ENCODE results near the gene OSBPL10.

OSBPL10 gene

DNA sequence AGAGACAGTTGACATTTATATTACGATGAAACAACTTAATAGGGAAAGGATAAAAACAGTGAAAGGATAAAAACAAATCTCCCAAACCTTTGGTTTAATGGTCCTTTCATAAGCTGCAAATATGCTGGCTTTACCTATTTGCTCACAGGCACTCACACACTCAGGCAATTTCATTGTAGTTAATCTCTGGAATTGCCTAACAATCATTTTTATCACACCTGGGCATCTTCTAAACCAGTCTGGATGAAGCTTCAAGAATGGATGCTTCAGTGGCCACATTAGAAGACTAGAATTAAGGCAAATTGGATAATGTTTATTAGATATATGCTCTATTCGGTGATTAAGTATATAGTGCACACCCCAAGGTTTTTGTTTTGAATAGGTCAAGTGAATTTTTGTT, 13.5 kb downstream of the OSBPL10 start:
- TF ChIP-seq EZH2phosphoT487 (IDR thresholded peaks at IDR 0.05; ENCODE audit: borderline replicate concordance) = no peak
- TF ChIP-seq, protein P1, sequence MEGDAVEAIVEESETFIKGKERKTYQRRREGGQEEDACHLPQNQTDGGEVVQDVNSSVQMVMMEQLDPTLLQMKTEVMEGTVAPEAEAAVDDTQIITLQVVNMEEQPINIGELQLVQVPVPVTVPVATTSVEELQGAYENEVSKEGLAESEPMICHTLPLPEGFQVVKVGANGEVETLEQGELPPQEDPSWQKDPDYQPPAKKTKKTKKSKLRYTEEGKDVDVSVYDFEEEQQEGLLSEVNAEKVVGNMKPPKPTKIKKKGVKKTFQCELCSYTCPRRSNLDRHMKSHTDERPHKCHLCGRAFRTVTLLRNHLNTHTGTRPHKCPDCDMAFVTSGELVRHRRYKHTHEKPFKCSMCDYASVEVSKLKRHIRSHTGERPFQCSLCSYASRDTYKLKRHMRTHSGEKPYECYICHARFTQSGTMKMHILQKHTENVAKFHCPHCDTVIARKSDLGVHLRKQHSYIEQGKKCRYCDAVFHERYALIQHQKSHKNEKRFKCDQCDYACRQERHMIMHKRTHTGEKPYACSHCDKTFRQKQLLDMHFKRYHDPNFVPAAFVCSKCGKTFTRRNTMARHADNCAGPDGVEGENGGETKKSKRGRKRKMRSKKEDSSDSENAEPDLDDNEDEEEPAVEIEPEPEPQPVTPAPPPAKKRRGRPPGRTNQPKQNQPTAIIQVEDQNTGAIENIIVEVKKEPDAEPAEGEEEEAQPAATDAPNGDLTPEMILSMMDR (conservative IDR thresholded peaks at IDR 0.05; ENCODE audit: low read length) = no peak
- H3K36me3 ChIP-seq (ENCODE audit: insufficient read depth, low read length) = no peaks in the 10 kb centered on the region
- H3K4me3 ChIP-seq (ENCODE audit: low read length, poor library complexity, severe bottlenecking) = no peak overlapping the region
- H3K9me2 ChIP-seq (replicated peaks; ENCODE audit: low read depth, low read length) = no peaks in the 10 kb centered on the region
- H4K20me1 ChIP-seq (ENCODE audit: insufficient read depth, low read length, poor library complexity, severe bottlenecking) = no peaks in the 10 kb centered on the region
- no peak overlapping the region for H3K9ac ChIP-seq (ENCODE audit: low read depth, low read length, poor library complexity, severe bottlenecking)
- H3K79me2 ChIP-seq (ENCODE audit: insufficient read depth, low read length) = no peaks in the 10 kb centered on the region
- H3K4me2 ChIP-seq (ENCODE audit: low read depth, low read length, poor library complexity, severe bottlenecking) = no peak overlapping the region
- H3F3A ChIP-seq (ENCODE audit: low read depth) = no peaks in the 10 kb centered on the region
- no peak overlapping the region for H2AFZ ChIP-seq (ENCODE audit: low read length)
- no peaks in the 10 kb centered on the region for H3K9me3 ChIP-seq (ENCODE audit: insufficient read depth, low read depth, low read length)
- H3K27me3 ChIP-seq (ENCODE audit: insufficient read depth, low read length, poor library complexity, severe bottlenecking) = no peaks in the 10 kb centered on the region
- H3K4me1 ChIP-seq (ENCODE audit: insufficient read depth, low read length, poor library complexity, severe bottlenecking) = no peaks in the 10 kb centered on the region

DNA sequence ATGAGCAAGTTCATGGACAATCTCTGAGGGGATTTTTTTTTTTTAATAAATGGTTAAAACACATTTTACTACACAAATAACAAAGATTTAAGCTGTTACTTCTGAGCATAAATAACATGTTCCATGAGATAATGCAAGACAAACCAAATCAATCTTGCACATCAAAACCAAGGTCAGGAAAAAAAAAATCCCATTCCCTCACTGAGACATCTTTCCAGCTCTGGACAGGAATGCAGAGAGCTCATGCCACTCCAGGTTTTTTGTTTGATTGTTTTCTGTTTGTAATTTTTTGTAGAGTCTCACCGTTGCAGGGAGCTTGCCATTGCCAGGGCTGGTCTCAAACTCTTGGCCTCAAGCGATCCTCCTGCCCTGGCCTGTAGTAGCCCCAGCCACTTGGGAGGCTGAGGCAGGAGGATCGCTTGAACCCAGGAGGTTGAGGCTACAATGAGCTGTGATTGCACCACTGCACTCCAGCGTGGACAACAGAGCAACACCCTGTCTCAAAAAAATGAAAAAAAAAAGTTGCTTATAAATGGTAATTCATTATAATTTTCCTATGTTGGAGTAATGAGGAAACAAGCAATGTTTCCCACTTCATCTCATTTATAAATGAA, 14.0 kb downstream of the OSBPL10 start:
- no peak for TF ChIP-seq EZH2phosphoT487 (IDR thresholded peaks at IDR 0.05; ENCODE audit: borderline replicate concordance)
- TF ChIP-seq, protein P1 (conservative IDR thresholded peaks at IDR 0.05; ENCODE audit: low read length) = no peak
- H3F3A ChIP-seq (ENCODE audit: low read depth) = no peaks in the 10 kb centered on the region
- H3K9me2 ChIP-seq (replicated peaks; ENCODE audit: low read depth, low read length) = no peaks in the 10 kb centered on the region
- H4K20me1 ChIP-seq (ENCODE audit: insufficient read depth, low read length, poor library complexity, severe bottlenecking) = no peaks in the 10 kb centered on the region
- no peak overlapping the region for H3K9ac ChIP-seq (ENCODE audit: low read depth, low read length, poor library complexity, severe bottlenecking)
- no peak overlapping the region for H3K4me2 ChIP-seq (ENCODE audit: low read depth, low read length, poor library complexity, severe bottlenecking)
- no peaks in the 10 kb centered on the region for H3K9me3 ChIP-seq (ENCODE audit: insufficient read depth, low read depth, low read length)
- no peak overlapping the region for H3K4me3 ChIP-seq (ENCODE audit: low read length, poor library complexity, severe bottlenecking)
- H3K79me2 ChIP-seq (ENCODE audit: insufficient read depth, low read length) = no peaks in the 10 kb centered on the region
- no peaks in the 10 kb centered on the region for H3K4me1 ChIP-seq (ENCODE audit: insufficient read depth, low read length, poor library complexity, severe bottlenecking)
- no peaks in the 10 kb centered on the region for H3K36me3 ChIP-seq (ENCODE audit: insufficient read depth, low read length)
- no peaks in the 10 kb centered on the region for H3K27me3 ChIP-seq (ENCODE audit: insufficient read depth, low read length, poor library complexity, severe bottlenecking)
- H2AFZ ChIP-seq (ENCODE audit: low read length) = no peak overlapping the region

DNA sequence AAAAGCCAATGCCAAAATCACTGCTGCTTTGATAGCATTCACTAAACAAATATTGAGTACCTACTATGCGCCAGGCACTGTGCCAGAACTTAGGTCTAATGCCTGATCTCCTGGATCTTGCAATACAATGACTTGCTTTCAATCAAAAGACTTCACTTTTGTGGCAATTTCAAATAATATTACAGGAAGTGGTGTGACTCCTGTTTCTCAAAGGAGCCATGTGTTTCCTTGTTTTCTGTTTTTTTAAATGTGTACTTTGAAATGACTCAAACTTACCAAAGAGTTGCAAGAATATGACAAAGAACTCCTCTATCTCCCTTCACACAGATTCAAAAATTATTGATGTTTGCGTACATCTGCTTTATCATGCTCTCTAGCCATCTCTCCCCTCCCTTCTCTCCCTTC, 18.3 kb downstream of the OSBPL10 start:
- H3K36me3 ChIP-seq (ENCODE audit: insufficient read depth, low read length) = no peaks in the 10 kb centered on the region
- H3K27me3 ChIP-seq (ENCODE audit: insufficient read depth, low read length, poor library complexity, severe bottlenecking) = no peaks in the 10 kb centered on the region
- no peaks in the 10 kb centered on the region for H4K20me1 ChIP-seq (ENCODE audit: insufficient read depth, low read length, poor library complexity, severe bottlenecking)
- no peaks in the 10 kb centered on the region for H3K9me3 ChIP-seq (ENCODE audit: insufficient read depth, low read depth, low read length)
- H2AFZ ChIP-seq (ENCODE audit: low read length) = no peak overlapping the region
- H3K4me1 ChIP-seq (ENCODE audit: insufficient read depth, low read length, poor library complexity, severe bottlenecking) = no peaks in the 10 kb centered on the region
- TF ChIP-seq, protein P1 (conservative IDR thresholded peaks at IDR 0.05; ENCODE audit: low read length) = no peak
- no peak for TF ChIP-seq EZH2phosphoT487 (IDR thresholded peaks at IDR 0.05; ENCODE audit: borderline replicate concordance)
- H3K4me2 ChIP-seq (ENCODE audit: low read depth, low read length, poor library complexity, severe bottlenecking) = no peak overlapping the region
- no peaks in the 10 kb centered on the region for H3K9me2 ChIP-seq (replicated peaks; ENCODE audit: low read depth, low read length)
- H3K79me2 ChIP-seq (ENCODE audit: insufficient read depth, low read length) = no peaks in the 10 kb centered on the region
- no peak overlapping the region for H3K9ac ChIP-seq (ENCODE audit: low read depth, low read length, poor library complexity, severe bottlenecking)
- no peaks in the 10 kb centered on the region for H3F3A ChIP-seq (ENCODE audit: low read depth)
- H3K4me3 ChIP-seq (ENCODE audit: low read length, poor library complexity, severe bottlenecking) = no peak overlapping the region

Measured in Loucy (cell line).